Measurements from ENCODE around the gene LCA5.

The LCA5 gene

DNA sequence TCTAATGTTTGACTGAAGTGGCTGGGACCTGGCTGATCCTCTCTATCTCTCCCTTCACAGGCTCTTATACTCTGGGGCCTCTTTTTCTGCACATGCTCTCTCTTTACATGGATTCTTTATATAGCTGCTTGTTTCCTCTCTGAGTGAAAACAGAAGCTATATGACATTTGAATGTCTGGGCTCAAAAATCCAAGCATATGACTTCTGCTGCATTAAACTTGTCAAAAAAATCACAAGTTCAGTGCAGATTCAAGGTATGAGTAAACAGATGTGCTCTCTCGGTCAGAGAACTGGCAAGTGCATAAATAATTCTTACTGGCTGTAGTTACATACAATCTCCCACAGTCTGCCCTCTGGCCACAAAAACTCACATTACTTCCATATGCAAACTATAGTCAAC is 96.6 kb downstream of the LCA5 start:
- no peak overlapping the region for H3K27ac ChIP-seq (ENCODE audit: low read depth, low read length)
- H3K4me1 ChIP-seq (ENCODE audit: control insufficient read depth, low read length), result no peaks in the 10 kb centered on the region
- H3K9me2 ChIP-seq (replicated peaks; ENCODE audit: control insufficient read depth, low read length), result no peaks in the 10 kb centered on the region
- no peaks in the 10 kb centered on the region for H3K36me3 ChIP-seq (ENCODE audit: control insufficient read depth, low read length)
- no peaks in the 10 kb centered on the region for H3K79me2 ChIP-seq (ENCODE audit: control insufficient read depth, low read length)
- H3F3A ChIP-seq (ENCODE audit: control insufficient read depth, insufficient read depth), result no peaks in the 10 kb centered on the region
- H3K4me3 ChIP-seq (ENCODE audit: low read length), result no peak overlapping the region
- TF ChIP-seq CTCF (IDR thresholded peaks at IDR 0.05; ENCODE audit: low read depth, low read length, poor library complexity, severe bottlenecking), result no peak
- no peak for TF ChIP-seq EZH2phosphoT487 (IDR thresholded peaks at IDR 0.05; ENCODE audit: borderline replicate concordance, low read length)
- no peaks in the 10 kb centered on the region for H3K27me3 ChIP-seq (ENCODE audit: control insufficient read depth, low read length)
- H4K20me1 ChIP-seq (ENCODE audit: control insufficient read depth, insufficient read depth, low read depth, low read length), result no peaks in the 10 kb centered on the region
- no peaks in the 10 kb centered on the region; the same call in 1 of the 2 replicates for H3K9me3 ChIP-seq (ENCODE audit: control insufficient read depth, insufficient read depth, low read length)
- no peak overlapping the region for H3K4me2 ChIP-seq (ENCODE audit: low read length)

- H3K4me2 ChIP-seq (ENCODE audit: low read length), result no peak overlapping the region
- H3K36me3 ChIP-seq (ENCODE audit: control insufficient read depth, low read length), result no peaks in the 10 kb centered on the region
- H3K9me2 ChIP-seq (replicated peaks; ENCODE audit: control insufficient read depth, low read length), result no peaks in the 10 kb centered on the region
- H3K4me3 ChIP-seq (ENCODE audit: low read length), result no peak overlapping the region
- no peaks in the 10 kb centered on the region for H3K79me2 ChIP-seq (ENCODE audit: control insufficient read depth, low read length)
- TF ChIP-seq EZH2phosphoT487 (IDR thresholded peaks at IDR 0.05; ENCODE audit: borderline replicate concordance, low read length) (no peak), CTCF (IDR thresholded peaks at IDR 0.05; ENCODE audit: low read depth, low read length, poor library complexity, severe bottlenecking) (no peak)
- H3K27ac ChIP-seq (ENCODE audit: low read depth, low read length), result no peak overlapping the region
- no peaks in the 10 kb centered on the region for H3K27me3 ChIP-seq (ENCODE audit: control insufficient read depth, low read length)
- H4K20me1 ChIP-seq (ENCODE audit: control insufficient read depth, insufficient read depth, low read depth, low read length), result no peaks in the 10 kb centered on the region
- H3K9me3 ChIP-seq (ENCODE audit: control insufficient read depth, insufficient read depth, low read length), result no peaks in the 10 kb centered on the region; the same call in 1 of the 2 replicates
- no peaks in the 10 kb centered on the region for H3K4me1 ChIP-seq (ENCODE audit: control insufficient read depth, low read length)
- no peaks in the 10 kb centered on the region for H3F3A ChIP-seq (ENCODE audit: control insufficient read depth, insufficient read depth)
These were observed 99.2 kb downstream of the LCA5 start for GRCh38 chr6:79438030-79438429.

DNA sequence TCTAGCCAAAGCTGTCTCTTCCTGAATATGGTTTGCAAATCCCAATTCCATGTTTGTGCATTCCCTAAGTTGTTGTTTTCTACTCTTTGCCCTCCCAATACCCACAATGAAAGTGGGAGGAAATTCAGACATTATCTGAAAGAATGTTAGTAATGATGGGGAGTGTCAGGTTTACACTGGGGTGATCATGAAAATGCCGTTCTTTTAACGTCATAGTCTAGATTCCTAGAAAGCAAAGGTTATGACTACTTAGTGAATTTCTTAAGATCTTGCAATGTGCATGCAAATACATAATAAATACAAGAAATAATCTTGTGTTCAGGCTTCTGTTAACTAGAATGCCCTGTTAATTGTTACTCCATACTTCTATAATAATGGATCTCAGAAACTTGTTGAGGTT is 101.0 kb downstream of the LCA5 start:
- H3K4me2 ChIP-seq (ENCODE audit: low read length), result no peak overlapping the region
- H3K4me1 ChIP-seq (ENCODE audit: control insufficient read depth, low read length), result no peaks in the 10 kb centered on the region
- TF ChIP-seq EZH2phosphoT487 (IDR thresholded peaks at IDR 0.05; ENCODE audit: borderline replicate concordance, low read length), result no peak

DNA sequence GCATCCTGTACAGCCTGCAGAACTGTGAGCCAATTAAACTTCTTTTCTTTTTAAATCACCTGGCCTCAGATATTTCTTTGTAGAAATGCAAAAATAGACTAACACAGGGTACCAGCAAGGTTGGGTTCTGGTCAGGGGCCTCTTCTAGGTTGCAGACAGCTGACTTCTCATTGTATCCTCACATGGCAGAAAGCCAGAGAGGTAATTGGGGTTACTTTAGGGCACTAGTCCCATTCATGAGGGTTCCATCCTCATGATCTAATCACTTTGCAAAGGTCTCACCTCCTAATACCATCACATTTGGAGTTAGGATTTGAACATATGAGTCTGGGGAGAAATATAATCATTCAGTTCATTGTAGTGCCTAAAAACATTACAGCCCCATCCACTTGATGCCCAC is 101.5 kb downstream of the LCA5 start:
- Histone ChIP-seq H4K20me1 (ENCODE audit: control insufficient read depth, insufficient read depth, low read depth, low read length) (no peaks in the 10 kb centered on the region), H3K9me3 (ENCODE audit: control insufficient read depth, insufficient read depth, low read length) (no peaks in the 10 kb centered on the region), H3K36me3 (ENCODE audit: control insufficient read depth, low read length) (no peaks in the 10 kb centered on the region), H3K27me3 (ENCODE audit: control insufficient read depth, low read length) (no peaks in the 10 kb centered on the region), H3K9me2 (replicated peaks; ENCODE audit: control insufficient read depth, low read length) (no peaks in the 10 kb centered on the region), H3K79me2 (ENCODE audit: control insufficient read depth, low read length) (no peaks in the 10 kb centered on the region), H3K27ac (ENCODE audit: low read depth, low read length) (no peak overlapping the region), H3F3A (ENCODE audit: control insufficient read depth, insufficient read depth) (no peaks in the 10 kb centered on the region), H3K4me2 (ENCODE audit: low read length) (no peak overlapping the region), H3K4me1 (ENCODE audit: control insufficient read depth, low read length) (no peaks in the 10 kb centered on the region), H3K4me3 (ENCODE audit: low read length) (no peak overlapping the region)
- TF ChIP-seq EZH2phosphoT487 (IDR thresholded peaks at IDR 0.05; ENCODE audit: borderline replicate concordance, low read length) (no peak), CTCF (IDR thresholded peaks at IDR 0.05; ENCODE audit: low read depth, low read length, poor library complexity, severe bottlenecking) (no peak)

More for the DNA sequence above, 101.0 kb downstream of the LCA5 start:
- Histone ChIP-seq H3K9me2 (replicated peaks; ENCODE audit: control insufficient read depth, low read length) (no peaks in the 10 kb centered on the region), H4K20me1 (ENCODE audit: control insufficient read depth, insufficient read depth, low read depth, low read length) (no peaks in the 10 kb centered on the region), H3K27me3 (ENCODE audit: control insufficient read depth, low read length) (no peaks in the 10 kb centered on the region), H3K4me3 (ENCODE audit: low read length) (no peak overlapping the region), H3K36me3 (ENCODE audit: control insufficient read depth, low read length) (no peaks in the 10 kb centered on the region), H3K27ac (ENCODE audit: low read depth, low read length) (no peak overlapping the region), H3K79me2 (ENCODE audit: control insufficient read depth, low read length) (no peaks in the 10 kb centered on the region), H3F3A (ENCODE audit: control insufficient read depth, insufficient read depth) (no peaks in the 10 kb centered on the region), H3K9me3 (ENCODE audit: control insufficient read depth, insufficient read depth, low read length) (no peaks in the 10 kb centered on the region)
